GM19397 (cell line): ENCODE results near the gene TMEM253.

Source experiments
- ATAC-seq: cut with Tn5 transposase; IDR thresholded peaks from one replicate; pipeline ENCODE4 v1.9.1; 2021; ENCODE audit warnings: mild to moderate bottlenecking, moderate library complexity; ENCODE audit not compliant: unreplicated experiment

TMEM253 gene

DNA sequence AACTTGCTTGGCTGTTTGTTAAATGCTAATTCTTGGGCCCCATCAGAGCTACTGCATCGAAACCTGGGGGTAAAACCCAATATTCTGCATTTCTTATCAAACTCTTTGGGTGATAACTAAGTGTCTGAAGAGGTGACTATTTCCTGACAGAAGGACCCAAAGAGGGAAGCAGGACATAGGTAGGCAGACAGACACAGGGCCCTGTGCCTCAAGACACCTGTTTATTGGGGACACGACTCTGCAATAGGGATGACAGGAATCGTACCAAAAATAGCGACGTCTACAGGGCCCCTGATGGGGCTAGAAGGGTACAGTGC, 11.0 kb upstream of the TMEM253 start:
- no peak for ATAC-seq

DNA sequence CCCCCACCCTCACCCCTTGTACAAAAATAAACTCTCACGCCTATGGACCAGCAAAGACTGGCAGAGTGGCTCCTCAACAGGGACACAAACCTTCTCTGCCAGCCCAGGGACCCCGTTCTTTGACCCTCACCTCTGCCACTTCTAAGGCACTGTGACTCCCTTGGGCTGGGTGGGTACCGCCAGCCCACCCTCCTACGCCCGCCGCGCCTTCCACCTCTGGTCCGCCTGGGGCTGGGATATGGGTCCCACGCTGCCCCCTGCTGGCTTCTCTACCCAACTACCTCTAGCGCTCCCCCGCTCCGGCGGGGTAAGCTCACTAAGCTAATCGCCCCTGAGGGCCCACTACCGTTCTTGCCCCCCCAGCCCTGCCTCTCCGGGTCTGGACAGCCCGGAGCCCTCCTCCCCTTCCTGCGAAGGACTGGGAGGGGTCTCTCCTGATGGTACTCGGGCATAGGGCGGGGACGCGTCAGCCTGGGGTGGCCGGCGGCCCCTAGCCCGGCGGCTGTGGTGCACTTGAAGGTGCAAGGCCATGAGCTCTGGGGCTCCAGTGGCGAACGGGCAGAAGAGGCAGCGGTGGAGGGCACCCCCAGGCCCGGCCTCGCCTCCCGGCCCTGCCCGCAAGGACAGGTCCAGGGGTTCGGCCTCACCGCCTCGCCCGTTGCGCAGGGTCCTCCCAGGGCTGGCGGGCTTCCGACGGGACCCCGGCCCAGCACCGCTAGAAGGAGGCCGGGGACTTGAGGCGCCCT, 10.5 kb upstream of the TMEM253 start:
- ATAC-seq, result no peak

DNA sequence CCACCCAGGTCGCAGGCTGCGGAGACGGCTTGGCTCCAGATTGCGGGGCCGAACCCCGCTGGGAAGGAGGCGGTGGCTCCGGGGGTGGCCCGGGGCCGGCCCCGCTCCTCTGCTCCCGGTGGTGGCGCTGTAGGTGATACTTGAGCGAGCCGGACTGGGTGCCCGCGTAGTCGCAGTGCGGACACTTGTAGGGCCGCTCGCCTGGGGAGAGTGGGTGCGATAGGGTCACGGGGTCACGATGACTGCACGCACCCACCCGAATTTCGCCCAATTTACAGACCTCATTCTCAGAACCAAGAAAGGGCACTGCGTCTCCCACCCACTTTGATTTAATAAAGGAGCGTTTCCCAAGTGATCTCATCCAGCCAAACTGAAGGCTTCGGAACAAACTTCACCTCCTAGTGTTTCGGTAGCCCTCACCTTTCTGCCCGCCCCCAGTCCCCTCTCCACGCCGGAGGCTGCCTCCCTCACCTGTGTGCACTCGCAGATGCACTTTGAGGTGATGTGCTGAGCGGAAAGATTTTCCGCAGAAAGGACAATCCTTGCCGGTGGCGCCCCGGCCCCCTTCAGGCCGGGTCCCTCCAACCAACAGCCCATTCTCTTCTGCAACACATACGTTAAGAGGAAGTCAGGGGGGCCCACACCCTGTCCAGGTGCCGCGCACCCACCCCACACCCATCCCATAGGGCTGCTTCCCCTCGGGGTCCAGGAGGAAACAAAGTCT, 9.8 kb upstream of the TMEM253 start:
- no peak for ATAC-seq

DNA sequence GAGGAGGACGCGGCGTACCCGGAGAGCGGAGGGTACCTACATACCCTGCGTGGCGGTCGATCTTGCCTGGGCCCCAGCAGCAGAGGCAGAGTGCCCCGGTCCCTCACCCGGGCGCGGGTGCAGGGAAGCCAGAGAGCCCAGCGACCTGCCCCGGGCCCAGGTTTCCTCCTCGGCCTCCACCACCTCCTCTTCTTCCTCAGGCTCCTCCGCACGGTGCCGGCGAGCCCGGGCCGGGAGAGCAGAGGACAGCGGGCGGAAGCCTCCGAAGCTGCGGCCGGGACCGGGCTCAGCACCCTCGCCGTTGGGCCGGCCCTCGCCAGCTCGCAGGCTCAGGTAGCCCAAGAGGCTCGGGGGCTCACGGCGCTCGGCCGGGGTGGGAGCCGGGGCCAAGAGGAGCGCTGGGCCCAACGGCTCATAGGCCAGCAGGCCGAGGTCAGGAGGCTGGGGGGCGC, 9.0 kb upstream of the TMEM253 start:
- no peak for ATAC-seq

DNA sequence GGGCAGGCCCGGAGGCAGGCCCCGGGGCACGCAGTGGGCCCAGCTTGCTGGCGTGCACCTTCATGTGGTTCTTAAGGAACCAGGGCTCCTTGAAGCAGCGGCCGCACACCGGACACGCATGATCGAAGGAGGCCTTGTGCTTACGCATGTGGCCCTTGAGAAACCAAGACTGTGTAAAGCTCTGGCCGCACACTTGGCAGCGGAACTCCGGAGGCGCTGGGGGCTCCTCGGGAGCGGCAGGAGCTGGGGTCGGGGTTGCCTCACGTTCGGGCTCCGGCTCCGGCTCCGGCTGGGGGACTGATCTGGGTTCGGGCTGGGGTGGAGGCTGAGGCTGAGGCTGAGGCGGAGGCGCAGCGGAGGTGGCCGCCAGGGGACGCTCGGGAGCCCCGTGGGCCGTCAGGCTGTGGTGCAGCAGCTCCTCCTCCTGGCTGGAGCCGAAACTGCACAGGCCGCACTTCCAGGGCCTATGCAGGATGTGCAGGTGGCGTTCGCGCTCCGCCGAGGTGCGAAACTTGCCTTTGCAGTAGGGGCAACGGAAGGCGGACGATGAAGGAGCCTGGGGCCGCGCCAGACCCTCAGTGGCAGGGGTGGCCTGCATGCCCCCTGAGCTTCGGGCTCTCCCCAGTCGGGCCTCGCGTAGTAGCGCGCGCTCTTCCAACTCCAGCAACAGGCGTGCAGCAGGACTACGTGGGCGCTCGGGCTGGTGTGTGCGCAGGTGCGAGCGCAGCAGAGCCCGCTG, 8.4 kb upstream of the TMEM253 start:
- ATAC-seq, result peak; percentile 92

DNA sequence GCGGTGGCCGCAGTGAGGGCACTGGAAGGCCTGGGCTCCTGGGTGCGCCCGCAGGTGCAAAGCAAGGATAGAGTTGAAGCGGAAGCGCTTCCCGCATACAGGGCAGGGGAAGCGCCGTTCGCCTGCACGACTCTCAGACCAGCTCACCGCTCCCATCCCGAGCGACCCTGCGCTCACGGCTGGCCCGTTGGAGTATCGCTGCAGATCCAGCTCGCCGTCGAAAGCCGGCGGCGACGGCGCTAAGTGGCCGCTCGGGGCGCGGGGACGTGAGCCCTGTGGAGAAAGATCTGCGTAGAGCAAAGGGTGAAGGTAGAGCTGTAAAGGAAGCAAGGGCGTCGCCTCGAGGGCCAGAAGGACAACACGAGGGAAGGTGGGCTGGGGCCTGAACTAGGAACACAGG, 7.8 kb upstream of the TMEM253 start:
- no peak for ATAC-seq

DNA sequence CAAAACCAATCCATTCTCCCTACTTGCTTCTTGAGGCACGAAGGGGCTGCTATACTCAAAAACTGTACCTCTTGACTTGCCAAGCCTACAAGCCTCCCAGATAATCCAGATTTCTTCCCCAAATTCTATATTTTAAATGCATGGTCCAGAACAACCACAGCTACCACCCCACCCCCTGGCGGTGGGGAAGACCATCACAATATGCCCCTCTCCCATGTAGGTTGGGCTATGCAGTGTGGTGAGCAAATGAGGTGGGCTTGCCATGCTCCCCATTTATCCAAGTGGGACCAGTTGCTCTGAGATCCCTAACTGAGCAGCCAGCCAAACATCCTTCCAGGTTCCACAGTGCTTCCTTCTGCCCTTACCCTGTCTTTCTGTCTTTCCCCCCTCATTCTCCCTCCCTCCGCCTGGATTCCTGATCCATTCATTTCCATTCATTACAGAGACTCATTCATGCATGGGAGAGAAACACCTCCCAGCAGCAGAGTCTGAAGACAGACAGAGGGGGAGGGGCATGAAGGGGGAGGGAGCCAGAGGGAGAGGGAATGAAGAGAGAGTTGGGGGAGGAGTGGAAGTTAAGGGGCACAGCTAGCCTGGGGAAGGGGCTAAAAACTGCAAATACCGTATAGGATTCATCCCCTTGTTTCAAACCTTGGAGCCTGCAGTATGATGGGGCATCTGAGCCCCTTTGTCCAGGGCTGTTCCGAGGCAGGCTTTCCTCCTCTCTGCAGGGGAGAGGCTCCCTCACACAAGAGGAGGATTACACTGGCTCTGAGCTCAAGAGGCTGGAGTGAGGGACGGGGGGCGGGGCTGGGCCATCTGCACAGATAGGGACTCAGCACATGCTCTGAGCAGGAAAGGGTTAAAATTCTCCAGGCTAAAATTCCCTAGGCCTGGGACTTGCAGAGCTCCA, 6.8 kb upstream of the TMEM253 start:
- no peak for ATAC-seq

DNA sequence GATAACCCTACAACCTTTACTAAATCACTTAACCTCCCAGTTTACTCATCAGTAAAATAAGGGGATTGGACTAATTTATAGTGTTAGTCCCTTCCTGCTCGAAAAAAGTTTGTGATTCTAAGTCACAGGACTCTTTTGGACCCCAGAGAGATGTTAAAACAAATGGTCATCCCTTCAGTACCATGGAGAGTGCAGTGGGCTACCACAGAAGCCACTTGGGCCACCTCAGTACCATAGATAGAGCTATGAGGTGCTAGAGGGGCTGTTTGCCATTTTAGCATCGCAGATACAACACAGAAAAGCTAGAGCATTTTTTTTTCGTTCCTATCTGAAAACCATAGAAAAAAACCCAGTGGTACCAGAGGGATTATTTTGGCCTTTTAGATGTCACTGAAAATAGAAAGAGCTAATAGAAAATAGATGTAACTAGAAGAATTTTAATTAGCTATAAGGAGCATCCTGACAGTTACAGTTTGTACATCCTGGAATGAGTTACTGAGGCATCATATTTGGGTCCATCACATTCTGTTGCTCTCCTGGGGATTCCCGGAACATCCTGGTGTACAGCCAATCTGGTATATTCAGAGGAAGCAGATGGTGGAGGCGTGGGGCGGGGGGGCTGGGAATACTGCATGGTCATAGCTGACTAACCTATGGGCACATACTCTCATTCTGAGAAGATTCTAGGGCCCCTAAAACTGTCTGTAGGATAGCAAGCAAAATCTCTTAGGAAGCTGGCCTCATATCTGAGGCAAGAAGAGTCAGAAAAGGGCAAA, 5.2 kb upstream of the TMEM253 start:
- ATAC-seq, result no peak

DNA sequence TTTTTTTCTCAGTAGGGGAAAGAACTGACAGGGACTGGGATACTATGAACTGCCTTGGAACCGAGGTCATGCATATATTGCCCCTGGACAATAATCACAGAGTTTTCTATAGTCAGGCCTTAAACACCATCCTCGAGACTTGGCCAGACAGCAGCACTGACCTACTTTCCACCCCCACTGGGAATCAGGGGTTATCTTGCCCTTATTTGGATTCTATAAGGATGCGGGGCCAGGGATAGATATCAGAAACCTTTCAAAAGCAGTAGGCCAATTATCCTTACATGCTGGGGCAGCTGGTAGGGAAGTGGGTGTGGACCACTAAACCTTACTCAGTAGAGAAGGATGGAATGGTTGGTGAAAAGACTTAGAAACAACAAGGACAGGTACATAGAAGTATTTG, 4.4 kb upstream of the TMEM253 start:
- no peak for ATAC-seq

DNA sequence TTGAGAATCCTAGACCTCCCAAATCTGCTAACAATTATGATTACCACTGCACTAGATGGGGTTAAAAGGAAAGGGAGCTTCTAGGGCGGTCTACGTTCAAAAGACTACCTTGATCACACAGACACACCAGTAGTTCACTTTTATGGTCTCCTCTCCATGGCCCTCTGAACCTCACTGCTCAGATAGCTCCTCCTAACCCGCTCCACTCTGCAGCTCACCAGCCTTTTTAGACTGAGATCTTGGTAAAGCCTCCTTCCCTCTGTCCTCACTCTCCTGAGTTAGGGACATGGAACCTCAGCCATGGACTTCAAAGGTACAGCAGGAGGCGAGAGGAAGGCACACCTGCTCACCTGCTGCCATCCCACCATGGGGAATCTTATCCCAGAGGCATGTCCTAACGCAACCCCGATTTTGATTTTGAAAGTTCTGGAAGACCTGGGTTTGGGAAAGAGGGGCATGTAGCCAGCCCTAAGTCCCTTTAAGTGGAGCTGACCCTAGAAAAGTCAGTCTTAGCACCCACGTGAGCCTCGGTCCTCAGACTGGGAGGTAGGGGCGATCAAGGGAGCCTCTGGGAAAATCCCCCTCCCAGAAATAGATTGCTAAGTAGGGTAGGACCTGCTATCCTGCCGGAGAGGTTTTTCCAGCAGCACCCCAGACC, 3.8 kb upstream of the TMEM253 start:
- no peak for ATAC-seq

DNA sequence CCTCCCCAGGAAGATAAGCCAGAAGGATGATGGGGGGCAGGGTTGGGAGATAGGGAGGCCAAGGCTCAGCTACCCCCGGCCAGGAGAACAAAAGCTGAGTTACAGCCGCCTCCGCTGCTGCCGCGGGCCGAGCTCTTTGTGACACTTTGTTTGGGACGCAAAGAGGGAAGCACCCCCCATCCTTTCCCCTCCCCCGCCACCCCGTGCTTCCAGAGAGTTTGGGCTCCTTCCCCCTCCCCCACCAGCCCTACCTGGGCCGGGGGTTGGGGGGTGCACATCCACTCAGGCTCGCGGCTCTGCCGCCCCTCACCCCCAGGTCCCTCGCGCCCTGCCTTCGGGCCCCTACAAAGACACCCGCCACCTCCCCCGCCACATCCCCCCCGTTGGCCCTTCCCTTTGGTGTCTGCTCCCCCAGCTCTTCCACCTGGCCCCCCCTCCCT, 3.2 kb upstream of the TMEM253 start:
- no peak for ATAC-seq

DNA sequence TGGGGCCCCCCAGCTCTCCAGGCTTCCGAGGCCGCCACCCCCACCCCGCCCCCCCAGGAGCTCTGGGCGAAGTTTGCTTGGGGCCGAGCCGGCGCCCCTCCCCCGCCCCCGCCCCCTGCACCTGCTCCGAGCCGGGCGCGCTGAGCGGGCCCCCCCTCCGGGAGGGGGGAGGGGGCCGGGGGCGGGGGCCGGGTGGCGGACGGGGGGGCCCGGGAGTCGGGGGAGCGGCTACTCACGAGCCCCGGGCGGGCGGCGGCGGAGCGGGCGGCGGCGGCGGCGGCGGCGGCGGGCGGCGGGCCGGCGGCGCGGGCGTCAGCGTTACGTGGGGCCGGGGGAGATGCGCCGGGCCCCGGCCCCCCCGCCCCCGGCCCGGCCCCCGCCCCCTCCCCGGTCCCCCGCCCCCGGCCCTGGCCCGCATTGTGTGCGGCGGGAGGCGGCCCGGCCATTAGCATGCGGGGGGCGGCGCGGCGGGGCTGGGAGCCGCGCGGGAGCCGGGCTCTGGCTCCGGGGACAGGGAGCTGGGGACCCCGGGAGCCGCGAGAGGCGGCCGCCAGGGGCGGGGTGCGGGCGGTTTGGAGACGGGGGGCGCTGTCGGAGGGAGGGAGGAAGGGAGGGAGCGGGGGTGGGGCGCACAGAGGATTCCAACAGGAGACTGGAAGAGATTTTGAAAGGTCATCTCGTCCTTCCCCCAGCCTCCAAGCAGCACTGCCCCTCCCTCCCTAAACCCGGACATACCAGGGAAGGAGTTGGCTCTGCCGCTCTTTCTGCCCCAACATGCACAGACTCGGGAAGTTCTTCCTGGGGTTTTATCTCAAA, 2.6 kb upstream of the TMEM253 start, which contains the start of gene ZNF219:
ZNF219 (minus strand) TSS at position 580 of the 816 bp plus-strand sequence. CDS start 5,064 bp downstream, outside the sequence.
- ATAC-seq, result no peak

DNA sequence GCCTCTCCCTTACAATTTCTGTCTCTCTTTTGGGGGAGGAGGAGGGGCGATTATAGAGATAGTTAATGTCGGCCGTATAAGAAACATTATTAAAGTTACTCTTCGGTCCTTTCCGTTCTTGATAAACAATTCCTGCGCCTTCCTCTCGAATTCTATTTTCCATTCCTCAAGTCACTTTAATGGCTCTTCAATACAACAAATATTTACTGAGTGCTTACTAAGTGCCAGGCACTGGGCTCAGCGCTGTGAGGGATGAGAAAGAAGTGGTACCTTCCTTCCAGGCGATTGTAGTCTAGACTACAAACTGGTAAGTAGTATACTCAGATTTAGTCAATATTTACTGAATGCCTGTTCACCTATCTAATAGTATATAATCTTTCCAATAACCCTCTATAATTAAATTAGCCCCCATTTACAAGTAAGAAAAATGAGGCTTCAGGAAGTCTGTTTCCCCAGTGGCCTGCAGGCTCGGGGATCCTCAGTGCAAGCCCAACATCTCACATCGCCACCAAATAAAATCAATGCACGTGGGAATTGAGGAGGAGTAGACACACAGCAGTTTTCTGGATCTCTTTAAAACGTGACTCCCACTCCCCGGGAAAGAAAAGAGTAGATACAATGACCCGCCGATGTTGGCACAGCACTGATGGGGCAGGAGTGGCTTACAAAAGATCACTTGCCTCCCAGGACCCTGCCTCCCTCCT, 1.8 kb upstream of the TMEM253 start:
- no peak for ATAC-seq

DNA sequence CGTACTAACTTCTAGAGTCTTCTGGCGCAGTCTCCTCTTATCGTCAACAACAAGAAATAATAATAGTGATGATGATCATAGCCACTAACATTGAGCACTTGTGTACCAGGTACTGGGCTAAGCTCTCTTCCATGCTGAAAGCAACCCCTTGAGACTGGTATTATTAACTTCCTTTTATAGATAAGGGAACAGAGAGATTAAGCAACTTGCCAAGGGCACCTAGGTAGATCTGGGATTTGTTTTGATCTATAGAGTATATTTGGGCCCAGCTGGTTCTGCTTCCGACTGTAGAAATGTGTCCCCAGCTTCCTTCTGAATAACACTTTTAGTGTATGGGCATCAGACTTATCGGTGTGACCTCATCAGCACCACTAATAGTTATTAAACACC, 1.3 kb upstream of the TMEM253 start:
- no peak for ATAC-seq

DNA sequence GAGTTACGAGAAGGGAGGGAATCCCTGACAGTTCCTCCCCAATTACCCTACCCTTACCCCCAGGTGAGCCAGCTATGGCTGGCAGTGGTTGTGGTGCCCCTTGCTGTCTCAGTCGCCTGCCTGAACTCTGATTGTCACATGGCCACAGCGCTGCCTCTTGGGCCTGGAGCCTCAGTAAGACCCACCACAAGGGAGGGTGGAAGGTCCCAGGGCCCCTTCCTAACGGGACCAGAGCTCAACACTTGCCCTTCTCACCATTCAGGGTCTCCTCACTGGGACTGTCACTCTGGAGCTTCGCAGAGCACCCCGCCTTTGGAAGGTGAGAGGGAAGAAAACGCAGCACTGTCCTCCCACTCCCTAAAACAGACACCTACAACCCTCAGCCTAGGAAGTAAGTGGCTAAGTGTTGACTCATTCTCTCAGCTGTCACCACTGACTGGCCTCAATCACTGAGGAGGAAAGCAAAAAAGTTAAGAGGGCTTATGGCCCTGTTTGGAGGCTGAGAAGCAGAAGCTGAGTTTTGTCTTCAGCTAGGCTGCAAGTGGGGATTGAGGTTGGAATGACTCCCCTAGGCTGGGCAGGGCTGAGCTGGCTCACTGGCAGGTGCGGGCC, 1.0 kb downstream of the TMEM253 start:
- no peak for ATAC-seq

DNA sequence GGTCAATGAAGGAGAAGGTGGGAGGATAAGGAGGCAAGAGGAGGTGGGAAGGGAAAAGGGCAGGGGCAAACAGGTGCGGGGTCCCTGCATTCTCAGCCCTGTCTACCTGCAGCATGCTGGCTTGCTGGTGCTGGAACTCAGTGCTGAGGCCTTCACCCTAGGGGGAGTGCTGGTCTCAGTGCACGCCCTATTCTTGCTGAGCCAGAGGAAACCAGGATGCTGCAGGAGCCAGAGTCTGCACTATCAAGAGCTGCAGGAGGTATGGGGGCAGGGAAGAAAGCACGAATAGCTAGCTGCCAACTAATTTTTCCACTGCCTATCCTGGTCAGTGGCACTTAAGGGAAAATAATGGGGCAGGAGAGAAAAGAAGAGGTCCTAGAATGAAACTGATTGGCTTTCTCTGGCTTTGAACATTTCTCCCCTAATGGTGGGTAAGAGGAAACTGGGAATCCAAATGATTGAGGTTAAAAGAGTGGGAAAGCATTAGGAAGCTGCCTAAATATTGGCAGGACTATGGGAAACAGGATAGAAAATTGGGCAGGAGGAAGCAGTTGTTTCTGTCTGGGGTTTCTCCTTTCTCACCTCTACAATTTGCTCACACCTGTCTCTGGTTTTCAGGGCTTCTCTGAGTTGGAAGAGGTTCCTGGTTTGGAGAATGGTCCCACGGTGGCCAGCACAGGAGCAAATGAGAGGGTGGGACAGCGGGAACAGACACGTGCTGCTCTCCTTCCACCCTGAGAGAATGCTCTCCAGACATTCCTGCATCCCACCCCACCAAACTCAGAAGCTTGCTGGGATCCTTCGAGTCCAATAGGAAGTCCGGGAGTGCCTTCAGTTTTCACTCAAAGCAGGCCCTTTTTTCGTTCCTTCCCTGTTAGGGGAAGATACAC, 1.9 kb downstream of the TMEM253 start:
- ATAC-seq, result no peak

DNA sequence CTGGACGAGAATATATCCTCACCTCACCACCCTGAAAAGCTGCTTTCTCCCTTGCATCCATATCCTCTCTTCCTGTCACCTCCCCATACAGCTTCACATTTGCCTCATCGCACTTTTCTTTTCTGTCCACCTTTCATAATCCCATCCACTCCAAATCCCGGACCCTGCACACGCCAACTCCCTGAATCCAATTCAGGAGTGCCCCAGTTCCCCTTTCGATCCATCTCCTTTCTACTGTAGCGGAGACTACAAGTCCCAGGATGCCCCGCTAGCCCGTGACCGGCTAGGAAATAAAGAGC, 2.5 kb downstream of the TMEM253 start:
- ATAC-seq, result no peak
